ENCODE data around the gene JARID2.
"Not testable (repeated sequence)": the region's sequence is repeated elsewhere in the genome, so short reads cannot be mapped to it uniquely, and the experiment has no call there.

JARID2 gene

DNA sequence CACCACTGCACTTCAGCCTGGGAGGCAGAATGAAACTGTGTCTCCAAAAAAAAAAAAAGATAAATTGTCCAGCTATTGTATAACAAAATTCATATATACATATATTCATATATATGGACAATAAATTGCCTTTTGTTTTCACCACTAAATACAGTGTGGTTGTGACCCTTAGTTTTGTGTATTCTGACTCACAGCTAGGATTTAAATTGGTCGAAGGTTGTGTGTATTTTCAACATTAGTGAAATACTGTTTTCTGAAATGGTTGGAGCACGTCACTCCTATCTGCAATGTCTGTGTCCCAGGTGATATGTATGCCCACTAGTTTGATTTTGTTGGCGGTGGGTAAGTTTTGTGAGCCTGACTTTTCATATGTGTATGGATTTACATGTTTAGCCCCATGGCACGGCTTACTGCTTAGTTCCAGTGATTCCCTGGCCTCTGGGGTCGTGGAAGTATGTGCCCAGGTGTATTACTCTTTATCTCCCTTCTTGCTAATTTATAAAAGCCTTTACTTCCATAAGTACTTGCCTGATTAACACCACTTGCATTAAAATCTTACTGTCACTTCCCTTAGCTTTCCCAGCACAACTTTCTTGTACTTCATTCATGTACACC, 33.3 kb downstream of the JARID2 start:
- no peaks in the 10 kb centered on the region for H3K9me3 ChIP-seq (ENCODE audit: low read length)
- H3K4me1 ChIP-seq (ENCODE audit: insufficient read depth, low read length), result peaks cover 6% of the 10 kb centered on the region
- H3K4me3 ChIP-seq (ENCODE audit: low read length), result no peak overlapping the region
- H2AFZ ChIP-seq (ENCODE audit: low read depth, low read length), result no peak overlapping the region
- H3K27me3 ChIP-seq (ENCODE audit: insufficient read depth, low read length), result no peaks in the 10 kb centered on the region
- no peaks in the 10 kb centered on the region for H3K36me3 ChIP-seq (ENCODE audit: insufficient read depth, low read length)

GRCh38 chr6:15280028-15280427, 34.2 kb downstream of the JARID2 start:
- H3K9me3 ChIP-seq (ENCODE audit: low read length), result no peaks in the 10 kb centered on the region
- H3K27me3 ChIP-seq (ENCODE audit: insufficient read depth, low read length), result no peaks in the 10 kb centered on the region
- H3K4me1 ChIP-seq (ENCODE audit: insufficient read depth, low read length), result peaks cover 9% of the 10 kb centered on the region
- no peaks in the 10 kb centered on the region for H3K36me3 ChIP-seq (ENCODE audit: insufficient read depth, low read length)
- H3K4me3 ChIP-seq (ENCODE audit: low read length), result no peak overlapping the region
- H2AFZ ChIP-seq (ENCODE audit: low read depth, low read length), result no peak overlapping the region

DNA sequence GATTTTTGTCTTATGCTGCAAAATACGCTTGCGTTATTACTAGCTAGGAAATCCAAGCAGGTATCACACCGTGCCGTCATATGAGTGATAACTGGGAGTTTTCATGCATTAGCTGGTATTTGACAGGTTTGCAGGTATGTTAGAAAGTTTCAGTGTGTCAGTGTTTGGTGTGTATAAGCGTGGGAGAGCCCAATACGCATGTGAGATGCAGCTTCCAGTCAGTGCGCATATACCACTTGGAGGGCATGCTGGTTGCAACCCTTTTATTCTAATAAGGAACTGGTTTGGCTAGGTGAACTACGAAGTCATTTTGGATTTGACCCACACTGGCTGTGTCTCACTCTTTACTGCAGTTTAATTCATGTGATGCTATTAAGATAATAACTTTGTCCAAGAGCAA, 35.1 kb downstream of the JARID2 start:
- no peaks in the 10 kb centered on the region for H3K36me3 ChIP-seq (ENCODE audit: insufficient read depth, low read length)
- peaks cover 9% of the 10 kb centered on the region for H3K4me1 ChIP-seq (ENCODE audit: insufficient read depth, low read length)
- no peak overlapping the region for H2AFZ ChIP-seq (ENCODE audit: low read depth, low read length)
- no peaks in the 10 kb centered on the region for H3K27me3 ChIP-seq (ENCODE audit: insufficient read depth, low read length)
- H3K9me3 ChIP-seq (ENCODE audit: low read length), result no peaks in the 10 kb centered on the region
- H3K4me3 ChIP-seq (ENCODE audit: low read length), result no peak overlapping the region

GRCh38 chr6:15282334-15282733, 36.5 kb downstream of the JARID2 start:
- H3K9me3 ChIP-seq (ENCODE audit: low read length), result no peaks in the 10 kb centered on the region
- H2AFZ ChIP-seq (ENCODE audit: low read depth, low read length), result no peak overlapping the region
- H3K36me3 ChIP-seq (ENCODE audit: insufficient read depth, low read length), result no peaks in the 10 kb centered on the region
- H3K4me1 ChIP-seq (ENCODE audit: insufficient read depth, low read length), result peaks cover 3% of the 10 kb centered on the region
- no peak overlapping the region for H3K4me3 ChIP-seq (ENCODE audit: low read length)
- H3K27me3 ChIP-seq (ENCODE audit: insufficient read depth, low read length), result no peaks in the 10 kb centered on the region

GRCh38 chr6:15283986-15284361, 38.1 kb downstream of the JARID2 start:
- Histone ChIP-seq H3K27me3 (ENCODE audit: insufficient read depth, low read length) (no peaks in the 10 kb centered on the region), H3K4me1 (ENCODE audit: insufficient read depth, low read length) (peaks cover 3% of the 10 kb centered on the region), H3K9me3 (ENCODE audit: low read length) (no peaks in the 10 kb centered on the region), H3K36me3 (ENCODE audit: insufficient read depth, low read length) (no peaks in the 10 kb centered on the region), H3K4me3 (ENCODE audit: low read length) (no peak overlapping the region), H2AFZ (ENCODE audit: low read depth, low read length) (no peak overlapping the region)

DNA sequence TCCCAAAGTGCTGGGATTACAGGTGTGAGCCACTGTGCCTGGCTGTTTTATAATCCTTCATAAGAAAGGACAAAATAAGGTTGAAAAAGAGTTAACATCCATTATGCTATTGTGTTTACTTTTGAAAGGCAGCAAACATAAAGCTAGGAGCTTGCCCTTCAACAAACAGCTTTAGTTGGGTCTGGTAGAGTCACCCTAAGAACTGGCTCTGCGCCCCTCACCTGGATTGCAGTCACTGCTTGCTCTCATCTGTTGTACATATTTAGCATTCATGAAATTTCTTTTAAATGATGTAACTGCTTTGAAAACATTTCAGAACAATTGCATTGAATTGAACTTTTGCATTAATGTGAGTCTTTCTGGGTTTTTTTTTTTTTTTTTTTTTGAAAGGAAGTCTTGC, 38.9 kb downstream of the JARID2 start:
- H2AFZ ChIP-seq (ENCODE audit: low read depth, low read length), result no peak overlapping the region
- no peaks in the 10 kb centered on the region for H3K27me3 ChIP-seq (ENCODE audit: insufficient read depth, low read length)
- H3K9me3 ChIP-seq (ENCODE audit: low read length), result no peaks in the 10 kb centered on the region
- peaks cover 3% of the 10 kb centered on the region for H3K4me1 ChIP-seq (ENCODE audit: insufficient read depth, low read length)
- H3K4me3 ChIP-seq (ENCODE audit: low read length), result no peak overlapping the region
- H3K36me3 ChIP-seq (ENCODE audit: insufficient read depth, low read length), result no peaks in the 10 kb centered on the region

GRCh38 chr6:15285682-15286294, 39.9 kb downstream of the JARID2 start:
- Histone ChIP-seq H3K27me3 (ENCODE audit: insufficient read depth, low read length) (no peaks in the 10 kb centered on the region), H3K4me1 (ENCODE audit: insufficient read depth, low read length) (peaks cover 3% of the 10 kb centered on the region), H3K36me3 (ENCODE audit: insufficient read depth, low read length) (no peaks in the 10 kb centered on the region), H2AFZ (ENCODE audit: low read depth, low read length) (no peak overlapping the region), H3K9me3 (ENCODE audit: low read length) (no peaks in the 10 kb centered on the region), H3K4me3 (ENCODE audit: low read length) (no peak overlapping the region)

DNA sequence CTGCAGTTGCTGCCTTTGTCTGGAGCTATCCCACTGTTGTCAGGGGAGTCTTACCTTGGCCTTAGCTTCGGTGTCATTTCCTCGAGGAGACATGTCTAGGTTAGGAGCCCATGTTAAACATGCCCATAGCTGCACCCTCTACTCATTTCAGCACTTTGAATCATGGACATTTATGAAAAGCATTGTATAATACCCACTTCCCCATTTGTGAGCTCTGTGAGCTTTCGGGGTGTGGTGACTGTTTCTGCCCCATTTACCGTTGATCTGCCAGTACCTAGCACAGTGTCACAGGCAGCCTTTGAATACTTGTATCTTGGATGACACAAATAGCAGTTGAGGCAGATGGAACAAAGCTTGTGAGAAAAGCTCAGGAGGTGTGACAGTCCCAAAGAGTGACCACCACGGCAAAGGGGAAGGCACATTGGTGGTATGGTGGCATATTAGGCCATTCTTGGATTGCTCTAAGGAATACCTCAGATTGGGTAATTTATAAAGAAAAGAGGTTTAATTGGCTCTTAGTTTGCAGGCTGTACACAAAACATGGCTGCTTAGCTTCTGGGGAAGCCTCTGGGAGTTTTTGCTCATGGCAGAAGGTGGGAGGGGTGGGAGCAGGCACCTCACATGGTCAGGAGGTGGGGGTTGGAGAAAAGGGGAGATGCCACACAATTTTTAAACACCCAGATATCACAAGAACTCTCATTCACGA, 42.0 kb downstream of the JARID2 start:
- no peaks in the 10 kb centered on the region for H3K27me3 ChIP-seq (ENCODE audit: insufficient read depth, low read length)
- no peaks in the 10 kb centered on the region for H3K9me3 ChIP-seq (ENCODE audit: low read length)
- H3K4me3 ChIP-seq (ENCODE audit: low read length), result no peak overlapping the region
- H2AFZ ChIP-seq (ENCODE audit: low read depth, low read length), result no peak overlapping the region
- no peaks in the 10 kb centered on the region for H3K36me3 ChIP-seq (ENCODE audit: insufficient read depth, low read length)
- H3K4me1 ChIP-seq (ENCODE audit: insufficient read depth, low read length), result peaks cover 3% of the 10 kb centered on the region

DNA sequence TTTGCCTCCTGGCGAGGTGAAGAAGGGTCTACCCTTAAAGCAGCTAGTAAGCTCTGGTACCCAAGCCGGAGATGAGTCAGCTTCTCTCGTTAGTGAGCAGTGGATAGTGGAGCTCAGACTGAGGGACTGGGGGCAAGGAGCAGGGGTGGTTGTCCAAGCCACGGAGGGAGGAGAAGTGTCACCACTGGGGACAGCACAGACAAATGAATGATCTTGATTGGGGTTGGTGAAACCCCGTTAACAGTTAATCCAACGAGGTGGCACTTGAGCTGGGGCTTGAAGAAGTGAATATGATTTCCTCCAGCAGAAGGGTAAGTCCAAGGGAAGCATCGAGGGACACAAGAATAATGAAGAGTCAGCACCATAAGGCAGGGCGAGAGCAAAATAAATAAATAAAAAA, 43.0 kb downstream of the JARID2 start:
- H3K4me1 ChIP-seq (ENCODE audit: insufficient read depth, low read length), result peaks cover 8% of the 10 kb centered on the region
- no peak overlapping the region for H2AFZ ChIP-seq (ENCODE audit: low read depth, low read length)
- H3K27me3 ChIP-seq (ENCODE audit: insufficient read depth, low read length), result no peaks in the 10 kb centered on the region
- H3K9me3 ChIP-seq (ENCODE audit: low read length), result no peaks in the 10 kb centered on the region
- H3K4me3 ChIP-seq (ENCODE audit: low read length), result no peak overlapping the region
- no peaks in the 10 kb centered on the region for H3K36me3 ChIP-seq (ENCODE audit: insufficient read depth, low read length)

DNA sequence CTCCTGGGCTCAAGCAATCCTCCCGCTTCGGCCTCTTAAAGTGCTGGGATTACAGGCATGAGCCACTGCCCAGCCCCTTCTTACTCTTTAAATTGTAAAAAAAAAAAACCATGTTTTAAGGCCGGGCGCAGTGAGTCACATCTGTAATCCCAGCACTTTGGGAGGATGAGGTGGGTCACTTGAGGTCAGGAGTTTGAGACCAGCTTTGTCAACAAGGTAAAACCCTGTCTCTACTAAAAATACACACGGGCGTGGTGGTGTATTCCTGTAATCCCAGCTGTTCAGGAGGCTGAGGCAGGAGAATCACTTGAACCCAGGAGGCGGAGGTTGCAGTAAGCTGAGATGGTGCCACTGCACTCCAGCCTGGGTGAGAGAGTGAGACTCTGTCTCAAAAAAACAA, 43.6 kb downstream of the JARID2 start:
- H3K4me1 ChIP-seq (ENCODE audit: insufficient read depth, low read length); H3K27me3 ChIP-seq (ENCODE audit: insufficient read depth, low read length); H2AFZ ChIP-seq (ENCODE audit: low read depth, low read length); H3K4me3 ChIP-seq (ENCODE audit: low read length); H3K36me3 ChIP-seq (ENCODE audit: insufficient read depth, low read length); H3K9me3 ChIP-seq (ENCODE audit: low read length): not testable (repeated sequence)

DNA sequence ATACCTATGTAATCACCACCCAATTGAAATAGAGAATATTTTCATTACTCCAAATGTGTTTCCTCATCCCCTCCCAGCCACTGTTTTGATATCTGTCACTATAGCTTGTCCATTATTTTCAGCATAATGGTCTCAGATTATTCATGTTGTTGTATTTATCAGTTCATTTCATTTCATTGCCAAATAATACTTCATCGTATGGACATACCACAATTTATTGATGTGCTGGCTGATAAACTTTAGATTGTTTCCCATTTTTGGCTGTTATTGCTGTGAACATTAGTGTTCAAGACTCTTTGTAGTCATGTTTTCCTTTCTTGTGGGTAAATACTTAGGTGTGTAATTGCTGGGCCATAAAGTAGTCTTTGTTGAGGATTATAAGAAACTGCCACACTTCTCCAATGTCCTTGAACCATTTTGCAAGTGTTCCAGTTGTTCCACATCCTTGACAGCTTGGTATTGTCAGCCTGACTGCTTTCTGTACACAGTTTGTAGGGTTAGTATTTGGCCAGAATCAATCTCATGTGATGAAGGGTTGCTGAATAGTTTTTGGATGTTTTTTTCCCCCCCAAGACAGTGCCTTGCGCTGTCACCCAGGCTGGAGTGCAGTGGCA, 44.3 kb downstream of the JARID2 start:
- H2AFZ ChIP-seq (ENCODE audit: low read depth, low read length), result no peak overlapping the region
- H3K36me3 ChIP-seq (ENCODE audit: insufficient read depth, low read length), result no peaks in the 10 kb centered on the region
- H3K4me1 ChIP-seq (ENCODE audit: insufficient read depth, low read length), result peaks cover 5% of the 10 kb centered on the region
- no peaks in the 10 kb centered on the region for H3K27me3 ChIP-seq (ENCODE audit: insufficient read depth, low read length)
- no peak overlapping the region for H3K4me3 ChIP-seq (ENCODE audit: low read length)
- no peaks in the 10 kb centered on the region for H3K9me3 ChIP-seq (ENCODE audit: low read length)

DNA sequence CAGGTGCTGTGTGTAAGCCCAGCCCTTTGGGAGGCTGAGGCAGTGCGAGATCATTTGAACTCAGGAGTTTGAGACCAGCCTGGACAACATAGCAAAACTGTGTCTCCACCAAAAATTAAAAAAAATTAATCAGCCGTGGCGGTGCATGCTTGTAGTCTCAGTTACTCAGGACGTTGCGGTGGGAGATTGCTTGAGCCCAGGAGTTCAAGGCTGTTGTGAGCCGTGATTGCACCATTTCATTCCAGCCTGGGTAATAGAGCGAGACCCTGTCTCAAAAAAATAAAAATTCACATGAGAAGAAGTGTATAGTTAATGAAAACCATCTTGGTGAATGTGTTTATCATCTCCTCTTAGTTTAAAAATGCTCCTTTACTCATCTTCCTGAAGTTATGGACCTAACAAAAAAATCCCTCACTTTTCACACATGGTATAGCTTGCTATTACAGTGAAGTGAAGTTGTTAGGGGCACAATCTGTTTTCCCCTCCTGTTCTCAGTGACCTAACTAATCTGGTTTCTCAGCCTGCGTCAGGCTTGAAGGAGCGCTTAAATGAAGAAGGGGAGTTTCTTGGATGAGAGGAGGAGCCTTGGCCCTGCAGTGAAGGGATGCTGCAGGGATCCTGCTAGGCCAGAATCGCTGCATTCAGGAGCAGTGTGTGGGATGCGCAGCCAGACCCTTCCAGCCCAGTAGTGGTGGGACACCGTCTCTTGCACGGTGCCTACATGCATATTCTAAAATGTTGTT, 45.3 kb downstream of the JARID2 start:
- Histone ChIP-seq H3K4me3 (ENCODE audit: low read length) (no peak overlapping the region), H3K9me3 (ENCODE audit: low read length) (no peaks in the 10 kb centered on the region), H3K4me1 (ENCODE audit: insufficient read depth, low read length) (peaks cover 5% of the 10 kb centered on the region), H2AFZ (ENCODE audit: low read depth, low read length) (no peak overlapping the region), H3K27me3 (ENCODE audit: insufficient read depth, low read length) (no peaks in the 10 kb centered on the region), H3K36me3 (ENCODE audit: insufficient read depth, low read length) (no peaks in the 10 kb centered on the region)

All from neuron (in vitro differentiated cells).